Measurements from ENCODE around the gene LAGE3. TPM values are rescaled to one million over a fixed set of nuclear protein-coding genes. Genes with fewer than 3 reads are reported as not detected.

Gene LAGE3
- total and polyA plus RNA-seq, 2 of the 13 experiments (the other 11 are each of a cell fraction or from before 2014, with no cell fraction given), result 7.6 to 12.7 TPM

- CTCF ChIA-PET (ENCODE audit: low intra/inter-chr PET ratio, low total read pairs), result no interaction called here
- no peak for FAIRE-seq
Measured at GRCh38 chrX:154482786-154483185, 3.7 kb upstream of the LAGE3 start.

GRCh38 chrX:154481911-154482601 is 3.0 kb upstream of the LAGE3 start:
- Histone ChIP-seq H2AFZ (ENCODE audit: low read length) (no peak overlapping the region), H3K4me1 (ENCODE audit: insufficient read depth, low read length) (peaks cover 26% of the 10 kb centered on the region), H3K9ac (ENCODE audit: insufficient read depth, low read depth, low read length) (no peak overlapping the region), H3K36me3 (replicated peaks in 1 of 2; ENCODE audit: control insufficient read depth in 1 of 2, insufficient read depth in 2 of 2, low read length in 2 of 2) (no peaks in the 10 kb centered on the region; a peak in 1 of 5 replicates), H3K4me2 (ENCODE audit: low read depth, low read length) (peak overlapping the region; percentile 12; the same call in 1 of the 2 replicates), H4K20me1 (ENCODE audit: insufficient read depth, low read length) (no peaks in the 10 kb centered on the region), H3K79me2 (ENCODE audit: insufficient read depth, low read length) (no peaks in the 10 kb centered on the region), H3K4me3 (replicated peaks in 1 of 3; ENCODE audit: insufficient read depth in 1 of 3, low read depth in 2 of 3, low read length in 3 of 3) (no peak overlapping the region), H3K9me3 (ENCODE audit: low read length) (no peaks in the 10 kb centered on the region), H3K27me3 (ENCODE audit: control insufficient read depth in 1 of 2, insufficient read depth in 2 of 2, low read length in 2 of 2) (no peaks in the 10 kb centered on the region), H3K27ac (ENCODE audit: extremely low read length, insufficient read depth, low read length) (no peak overlapping the region)
- WGBS (ENCODE audit: low lambda C conversion rate), result 45% methylated on average over 9 of the region's 14 CpGs
- FAIRE-seq (no peak), ATAC-seq (no peak), DNase-seq (ENCODE audit: low spot score) (no peak)
- CTCF ChIA-PET (ENCODE audit: low intra/inter-chr PET ratio, low total read pairs), result no interaction called here
- TF ChIP-seq GZF1 (CRISPR knock-in tag; IDR thresholded peaks at IDR 0.05) (no peak), CTCF (CRISPR knock-in tag; IDR thresholded peaks at IDR 0.05) (peak; percentile 19), USF2 (IDR thresholded peaks at IDR 0.05; ENCODE audit: low read depth, low read length) (peak; percentile 21; the same call in 1 of the 2 replicates), USF2 (CRISPR knock-in tag; IDR thresholded peaks at IDR 0.05; ENCODE audit: borderline replicate concordance) (no peak), GATAD2A (CRISPR knock-in tag; IDR thresholded peaks at IDR 0.05) (no peak), RAD51 (IDR thresholded peaks at IDR 0.05; ENCODE audit: borderline replicate concordance) (peak; percentile 52; the same call in 1 of the 2 replicates)
- intact Hi-C loops (cut with micrococcal nuclease; ENCODE audit: unreplicated experiment), result no loop called here
- POLR2A ChIA-PET, result interaction anchor here (2.3 kb wide), 1 partner anchor 8 kb away, joined by 11 read pairs; the partner anchor contains the start of gene SLC10A3
- in situ Hi-C loops (cut with HindIII; ENCODE audit: extremely low pct_ligation_motif_present, low pct_unique_long_range_greater_than_20kb), result loop anchor here (5.0 kb wide), 1 partner anchor 35 kb away; the partner anchor contains the start of gene FAM3A
- no TSS peak for BruUV-seq (replicated peaks)

More at GRCh38 chrX:154482786-154483185, 3.7 kb upstream of the LAGE3 start:
- H3K27me3 ChIP-seq (ENCODE audit: control insufficient read depth in 1 of 2, insufficient read depth in 2 of 2, low read length in 2 of 2), result no peaks in the 10 kb centered on the region
- no peak overlapping the region for H3K9ac ChIP-seq (ENCODE audit: insufficient read depth, low read depth, low read length)
- H2AFZ ChIP-seq (ENCODE audit: low read length), result no peak overlapping the region
- no peak for TF ChIP-seq ZNF530 (CRISPR knock-in tag; IDR thresholded peaks at IDR 0.05; ENCODE audit: low read depth)
- no peak for TF ChIP-seq ZNF343 (CRISPR knock-in tag; IDR thresholded peaks at IDR 0.05)
- no peak for TF ChIP-seq HDAC1 (CRISPR knock-in tag; IDR thresholded peaks at IDR 0.05)
- TF ChIP-seq TBP (CRISPR knock-in tag; IDR thresholded peaks at IDR 0.05), result no peak
- no TSS peak for BruUV-seq (replicated peaks)
- H3K79me2 ChIP-seq (ENCODE audit: insufficient read depth, low read length), result no peaks in the 10 kb centered on the region
- H4K20me1 ChIP-seq (ENCODE audit: insufficient read depth, low read length), result no peaks in the 10 kb centered on the region
- POLR2A ChIA-PET, result interaction anchor here (2.3 kb wide), 1 partner anchor 8 kb away, joined by 11 read pairs; the partner anchor contains the start of gene SLC10A3
- WGBS (ENCODE audit: low lambda C conversion rate), result 100% methylated on average over 2 of the region's 7 CpGs
- peaks cover 23% of the 10 kb centered on the region for H3K4me1 ChIP-seq (ENCODE audit: insufficient read depth, low read length)
- intact Hi-C loops (cut with micrococcal nuclease; ENCODE audit: unreplicated experiment) (no loop called here), in situ Hi-C loops (cut with HindIII; ENCODE audit: extremely low pct_ligation_motif_present, low pct_unique_long_range_greater_than_20kb) (loop anchor here (5.0 kb wide), 1 partner anchor 35 kb away; the partner anchor contains the start of gene FAM3A)
- H3K9me3 ChIP-seq (ENCODE audit: low read length), result no peaks in the 10 kb centered on the region
- no peak overlapping the region for H3K4me3 ChIP-seq (replicated peaks in 1 of 3; ENCODE audit: insufficient read depth in 1 of 3, low read depth in 2 of 3, low read length in 3 of 3)
- no peak overlapping the region for H3K4me2 ChIP-seq (ENCODE audit: low read depth, low read length)
- H3K36me3 ChIP-seq (replicated peaks in 1 of 2; ENCODE audit: control insufficient read depth in 1 of 2, insufficient read depth in 2 of 2, low read length in 2 of 2), result no peaks in the 10 kb centered on the region; a peak in 1 of 5 replicates
- ATAC-seq, result no peak
- no peak for DNase-seq (ENCODE audit: low spot score)
- H3K27ac ChIP-seq (ENCODE audit: extremely low read length, insufficient read depth, low read length), result no peak overlapping the region
